ENCODE data around the gene TYMP.

GRCh38 chr22:50516068-50516467 lies 13.7 kb downstream of the TYMP start:
- TF ChIP-seq CTCF (conservative IDR thresholded peaks at IDR 0.05) (no peak), EZH2 (IDR thresholded peaks at IDR 0.05; ENCODE audit: low read depth) (no peak)
